ENCODE measurements around the gene ACIN1. TPM values are rescaled to one million over a fixed set of nuclear protein-coding genes. Genes with fewer than 3 reads are reported as not detected.

ACIN1 gene
- total and polyA plus RNA-seq, 5 experiments from 2014 or later = 6.3 to 322 (median 14.1) TPM

- Mint-ChIP-seq H3K9me3 (peaks cover 0 to 2% (median 0%) of the 10 kb centered on the region in 9 donors), H3K27me3 (peaks cover 1 to 7% (median 4%) of the 10 kb centered on the region in 5 donors), H3K4me1 (peaks cover 9 to 22% (median 15%) of the 10 kb centered on the region in 4 donors), H3K36me3 (no peaks in the 10 kb centered on the region), H3K4me3 (no peak overlapping the region), H3K27ac (peak overlapping the region in 2 of 10 donors; percentile 22 to 59)
- DNase-seq (peak in 1 of 10 donors; percentile 19), ATAC-seq (no peak)
- POLR2A ChIA-PET = no interaction called here
Observed at GRCh38 chr14:23052182-23052623, 42.7 kb downstream of the ACIN1 start.

GRCh38 chr14:23051141-23052057 is 43.5 kb downstream of the ACIN1 start:
- H3K4me3 Mint-ChIP-seq = no peak overlapping the region
- peaks cover 3 to 14% (median 9%) of the 10 kb centered on the region in 4 donors for H3K4me1 Mint-ChIP-seq
- POLR2A ChIA-PET = no interaction called here
- peaks cover 0 to 2% (median 0%) of the 10 kb centered on the region in 9 donors for H3K9me3 Mint-ChIP-seq
- ATAC-seq (no peak), DNase-seq (peak in 1 of 10 donors; percentile 11)
- H3K36me3 Mint-ChIP-seq = no peaks in the 10 kb centered on the region
- no peak overlapping the region for H3K27ac Mint-ChIP-seq
- H3K27me3 Mint-ChIP-seq = peaks cover 1 to 11% (median 5%) of the 10 kb centered on the region in 5 donors

GRCh38 chr14:23049011-23049410 is 45.9 kb downstream of the ACIN1 start:
- peaks cover 0 to 2% (median 0%) of the 10 kb centered on the region in 9 donors for H3K9me3 Mint-ChIP-seq
- no peaks in the 10 kb centered on the region for H3K36me3 Mint-ChIP-seq
- no peak overlapping the region for H3K27ac Mint-ChIP-seq
- POLR2A ChIA-PET = interaction anchor here (0.9 kb wide), 1 partner anchor 42 kb away, joined by 3 read pairs; no protein-coding TSS in a partner anchor
- DNase-seq (no peak), ATAC-seq (no peak)
- H3K4me3 Mint-ChIP-seq = no peak overlapping the region
- peaks cover 1 to 11% (median 7%) of the 10 kb centered on the region in 5 donors for H3K27me3 Mint-ChIP-seq
- H3K4me1 Mint-ChIP-seq = peaks cover 0 to 6% (median 2%) of the 10 kb centered on the region in 4 donors

- Mint-ChIP-seq H3K9me3 (peaks cover 0 to 2% (median 0%) of the 10 kb centered on the region in 9 donors), H3K27ac (no peak overlapping the region), H3K4me3 (no peak overlapping the region), H3K4me1 (peaks cover 0 to 6% (median 2%) of the 10 kb centered on the region in 4 donors), H3K27me3 (peaks cover 1 to 11% (median 7%) of the 10 kb centered on the region in 5 donors), H3K36me3 (no peaks in the 10 kb centered on the region)
- no peak for ATAC-seq
- POLR2A ChIA-PET = interaction anchor here (0.9 kb wide), 1 partner anchor 41 kb away, joined by 3 read pairs; no protein-coding TSS in a partner anchor
- peak in 1 of 10 donors; percentile 59 for DNase-seq
Observed at GRCh38 chr14:23047751-23048693, 46.9 kb downstream of the ACIN1 start.

- H3K9me3 Mint-ChIP-seq = peaks cover 0 to 2% (median 0%) of the 10 kb centered on the region in 9 donors
- peaks cover 0 to 6% (median 3%) of the 10 kb centered on the region in 4 donors for H3K4me1 Mint-ChIP-seq
- POLR2A ChIA-PET = interaction anchor here (0.7 kb wide), 1 partner anchor 454 kb away, joined by 6 read pairs; no protein-coding TSS in a partner anchor
Observed at GRCh38 chr14:23047034-23047634, 47.8 kb downstream of the ACIN1 start.

GRCh38 chr14:23045419-23046357 is 49.2 kb downstream of the ACIN1 start:
- H3K4me1 Mint-ChIP-seq = peaks cover 0 to 6% (median 3%) of the 10 kb centered on the region in 4 donors
- H3K4me3 Mint-ChIP-seq = no peak overlapping the region
- H3K27ac Mint-ChIP-seq = no peak overlapping the region
- H3K9me3 Mint-ChIP-seq = peaks cover 0 to 2% (median 0%) of the 10 kb centered on the region in 9 donors
- H3K27me3 Mint-ChIP-seq = peaks cover 1 to 11% (median 7%) of the 10 kb centered on the region in 5 donors
- ATAC-seq (no peak), DNase-seq (peak in 1 of 10 donors; percentile 3)
- H3K36me3 Mint-ChIP-seq = no peaks in the 10 kb centered on the region
- POLR2A ChIA-PET = interaction anchor here (0.5 to 0.6 kb wide), 2 partner anchors 191 to 248 kb away, joined by 3 to 5 read pairs; no protein-coding TSS in a partner anchor

More at GRCh38 chr14:23047034-23047634, 47.8 kb downstream of the ACIN1 start:
- H3K4me3 Mint-ChIP-seq = no peak overlapping the region
- ATAC-seq (no peak), DNase-seq (peak in 1 of 10 donors; percentile 38)
- H3K27ac Mint-ChIP-seq = no peak overlapping the region
- no peaks in the 10 kb centered on the region for H3K36me3 Mint-ChIP-seq
- H3K27me3 Mint-ChIP-seq = peaks cover 1 to 11% (median 7%) of the 10 kb centered on the region in 5 donors

- no peaks in the 10 kb centered on the region for H3K36me3 Mint-ChIP-seq
- H3K4me1 Mint-ChIP-seq = peaks cover 0 to 6% (median 3%) of the 10 kb centered on the region in 4 donors
- H3K27me3 Mint-ChIP-seq = peaks cover 1 to 11% (median 7%) of the 10 kb centered on the region in 5 donors
- no peak for DNase-seq
- no peak for ATAC-seq
- POLR2A ChIA-PET = no interaction called here
- peaks cover 0 to 2% (median 0%) of the 10 kb centered on the region in 9 donors for H3K9me3 Mint-ChIP-seq
- peak overlapping the region in 1 of 10 donors; percentile 12 for H3K27ac Mint-ChIP-seq
- no peak overlapping the region for H3K4me3 Mint-ChIP-seq
Observed at GRCh38 chr14:23044840-23045239, 50.1 kb downstream of the ACIN1 start.

GRCh38 chr14:23043754-23044153 is 51.2 kb downstream of the ACIN1 start:
- peaks cover 0 to 2% (median 0%) of the 10 kb centered on the region in 9 donors for H3K9me3 Mint-ChIP-seq
- H3K27me3 Mint-ChIP-seq = peaks cover 1 to 11% (median 7%) of the 10 kb centered on the region in 5 donors
- no peak for ATAC-seq
- peak in 1 of 10 donors; percentile 11 for DNase-seq
- no peak overlapping the region for H3K27ac Mint-ChIP-seq
- POLR2A ChIA-PET = no interaction called here
- no peak overlapping the region for H3K4me3 Mint-ChIP-seq
- no peaks in the 10 kb centered on the region for H3K36me3 Mint-ChIP-seq
- peaks cover 0 to 6% (median 3%) of the 10 kb centered on the region in 4 donors for H3K4me1 Mint-ChIP-seq

GRCh38 chr14:23043145-23043544 is 51.8 kb downstream of the ACIN1 start:
- POLR2A ChIA-PET = no interaction called here
- ATAC-seq = no peak
- Mint-ChIP-seq H3K4me1 (peaks cover 0 to 6% (median 3%) of the 10 kb centered on the region in 4 donors), H3K27ac (no peak overlapping the region), H3K27me3 (peaks cover 1 to 11% (median 7%) of the 10 kb centered on the region in 5 donors), H3K4me3 (no peak overlapping the region), H3K36me3 (no peaks in the 10 kb centered on the region), H3K9me3 (peaks cover 0 to 2% (median 0%) of the 10 kb centered on the region in 9 donors)
- DNase-seq = peak in 1 of 10 donors; percentile 14

GRCh38 chr14:23042162-23042965 is 52.6 kb downstream of the ACIN1 start, which contains the start of gene PSMB11:
PSMB11 (plus strand) TSS chr14:23042212; CDS start chr14:23042226, 14 bp downstream.
- Mint-ChIP-seq H3K4me3 (peak within 1 kb of the TSS in 1 of 10 donors; percentile 36), H3K27ac (no peak within 1 kb of the TSS)
- no peak for ATAC-seq

More at GRCh38 chr14:23042162-23042965, 52.6 kb downstream of the ACIN1 start, which contains the start of gene PSMB11:
- H3K4me1 Mint-ChIP-seq = peaks cover 0 to 4% (median 1%) of the 10 kb centered on the region in 4 donors
- peaks cover 0 to 5% (median 4%) of the 10 kb centered on the region in 5 donors for H3K27me3 Mint-ChIP-seq
- POLR2A ChIA-PET = interaction anchor here (0.6 kb wide), 1 partner anchor 30 kb away, joined by 3 read pairs; no protein-coding TSS in a partner anchor
- H3K9me3 Mint-ChIP-seq = no peaks in the 10 kb centered on the region
- no peaks in the 10 kb centered on the region for H3K36me3 Mint-ChIP-seq
- DNase-seq = no peak

Data from naive thymus-derived CD8-positive, alpha-beta T cell (primary cell).